ENCODE data around the gene KLHL2. TPM values are rescaled to one million over a fixed set of nuclear protein-coding genes. Genes with fewer than 3 reads are reported as not detected.

The KLHL2 gene
- total and polyA plus RNA-seq, 2 donors (not counting 3 experiments of a cell fraction or from before 2014, with no cell fraction given) = 9.9 to 22.1 TPM

- FAIRE-seq = no peak
- peak overlapping the region; percentile 46 for H2AFZ ChIP-seq (ENCODE audit: low read depth, low read length)
- peaks cover 43% of the 10 kb centered on the region for H3K79me2 ChIP-seq (ENCODE audit: control insufficient read depth, insufficient read depth, low read length)
- no peaks in the 10 kb centered on the region for H4K20me1 ChIP-seq (replicated peaks; ENCODE audit: control insufficient read depth, extremely low read depth, insufficient read depth, low read length)
- no peaks in the 10 kb centered on the region for H3K27me3 ChIP-seq (ENCODE audit: control insufficient read depth in 2 of 2, insufficient read depth in 2 of 2, low read length in 2 of 2)
- TF ChIP-seq JUN (IDR thresholded peaks at IDR 0.05; ENCODE audit: borderline replicate concordance, insufficient read depth, insufficient read length, low read depth) (no peak), POLR2A (IDR thresholded peaks at IDR 0.05; ENCODE audit: low read depth, low read length) (no peak), GATA2 (IDR thresholded peaks at IDR 0.05; ENCODE audit: insufficient read depth, insufficient read length, low read depth, low read length) (no peak), CTCF (IDR thresholded peaks at IDR 0.05; ENCODE audit: extremely low read depth in 1 of 2, insufficient read depth in 1 of 2, low read depth in 1 of 2, low read length in 2 of 2) (no peak), MYC (IDR thresholded peaks at IDR 0.05; ENCODE audit: low read depth, low read length) (no peak), EZH2 (IDR thresholded peaks at IDR 0.05; ENCODE audit: borderline replicate concordance, low read depth, low read length, severe bottlenecking) (no peak), POLR2AphosphoS5 (IDR thresholded peaks at IDR 0.05; ENCODE audit: insufficient read depth, low read depth, low read length) (no peak)
- TF ChIP-seq, protein P1, sequence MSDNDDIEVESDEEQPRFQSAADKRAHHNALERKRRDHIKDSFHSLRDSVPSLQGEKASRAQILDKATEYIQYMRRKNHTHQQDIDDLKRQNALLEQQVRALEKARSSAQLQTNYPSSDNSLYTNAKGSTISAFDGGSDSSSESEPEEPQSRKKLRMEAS (IDR thresholded peaks at IDR 0.05; ENCODE audit: insufficient read depth, insufficient read length) = no peak
- H3K4me1 ChIP-seq (ENCODE audit: control insufficient read depth, extremely low read depth, insufficient read depth, low read length) = peaks cover 52% of the 10 kb centered on the region
- peak overlapping the region; percentile 64 for H3K27ac ChIP-seq (ENCODE audit: insufficient read depth, low read depth, low read length)
- H3K9ac ChIP-seq (replicated peaks; ENCODE audit: extremely low read depth, insufficient read depth, low read length) = peak overlapping the region; percentile 61
- ChIA-PET CTCF (interaction anchor here (0.7 to 3.6 kb wide), 6 partner anchors 16 to 214 kb away, joined by 4 to 33 read pairs (median 4); partner anchors contain the start of gene TMEM192), POLR2A (interaction anchor here (0.9 to 1.1 kb wide), 2 partner anchors 118 to 214 kb away, joined by 5 to 6 read pairs; partner anchors contain the start of gene TMEM192)
- DNase-seq (ENCODE audit: low read depth, low spot score) = no peak
- peak overlapping the region; percentile 89 for H3K4me2 ChIP-seq (ENCODE audit: insufficient read depth, low read length)
- H3K9me1 ChIP-seq (replicated peaks; ENCODE audit: control insufficient read depth, extremely low read depth, insufficient read depth, low read length) = no peaks in the 10 kb centered on the region
- H3K36me3 ChIP-seq (ENCODE audit: control insufficient read depth in 2 of 2, extremely low read depth in 1 of 2, insufficient read depth in 2 of 2, low read length in 2 of 2) = no peaks in the 10 kb centered on the region
- intact Hi-C loops (cut with micrococcal nuclease) = loop anchor here (1.0 to 2.0 kb wide), 5 partner anchors 52 to 215 kb away; partner anchors contain the start of genes CPE, KLHL2 and TMEM192
- H3K4me3 ChIP-seq (replicated peaks in 1 of 3; ENCODE audit: insufficient read depth in 1 of 3, low read depth in 1 of 3, low read length in 3 of 3) = peak overlapping the region; percentile 49 to 89 (median 63)
- BruUV-seq (replicated peaks) = TSS peak; percentile 92
- dilution Hi-C loops (cut with MboI; ENCODE audit: extremely low pct_ligation_motif_present, low sequenced_read_pairs) = no loop called here
- peaks cover 3% of the 10 kb centered on the region for H3K9me3 ChIP-seq (replicated peaks; ENCODE audit: control insufficient read depth, insufficient read depth, low read length)
Measured at GRCh38 chr4:165326831-165327210, 119.5 kb downstream of the KLHL2 start.

Data from endothelial cell of umbilical vein (primary cell).